Hypothalamus (tissue), 51 donors: ENCODE results near the gene RCAN1.
A peak's percentile ranks its signal among the peaks of the same experiment; 100 is the strongest.
"Not testable (repeated sequence)": the region's sequence is repeated elsewhere in the genome, so short reads cannot be mapped to it uniquely, and the experiment has no call there.

Experiments
- DNase-seq, 51 donors: peaks; one replicate each; lab custom pipeline; 2025; lab: John Stamatoyannopoulos, UW

The RCAN1 gene

DNA sequence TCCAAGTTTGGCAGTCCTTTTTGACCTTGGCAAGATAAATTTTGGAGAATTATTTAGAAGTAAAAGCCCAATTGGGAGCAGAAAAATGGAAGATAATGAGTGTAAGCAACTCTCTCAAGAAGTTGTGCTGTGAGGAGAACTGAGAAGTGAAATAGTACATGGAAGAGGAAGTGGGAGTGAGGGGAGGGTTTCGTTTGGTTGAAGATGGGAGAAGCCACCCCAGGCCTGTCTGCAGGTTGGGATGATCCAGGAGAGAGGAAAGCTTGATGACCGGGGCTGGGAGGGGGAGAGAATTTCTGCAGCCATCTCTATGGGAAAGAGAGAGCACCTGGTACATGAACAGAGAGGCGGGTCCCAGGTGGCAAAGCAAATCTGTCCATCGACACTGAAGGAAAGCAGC, 8.6 kb upstream of the RCAN1 start:
- no peak for DNase-seq

DNA sequence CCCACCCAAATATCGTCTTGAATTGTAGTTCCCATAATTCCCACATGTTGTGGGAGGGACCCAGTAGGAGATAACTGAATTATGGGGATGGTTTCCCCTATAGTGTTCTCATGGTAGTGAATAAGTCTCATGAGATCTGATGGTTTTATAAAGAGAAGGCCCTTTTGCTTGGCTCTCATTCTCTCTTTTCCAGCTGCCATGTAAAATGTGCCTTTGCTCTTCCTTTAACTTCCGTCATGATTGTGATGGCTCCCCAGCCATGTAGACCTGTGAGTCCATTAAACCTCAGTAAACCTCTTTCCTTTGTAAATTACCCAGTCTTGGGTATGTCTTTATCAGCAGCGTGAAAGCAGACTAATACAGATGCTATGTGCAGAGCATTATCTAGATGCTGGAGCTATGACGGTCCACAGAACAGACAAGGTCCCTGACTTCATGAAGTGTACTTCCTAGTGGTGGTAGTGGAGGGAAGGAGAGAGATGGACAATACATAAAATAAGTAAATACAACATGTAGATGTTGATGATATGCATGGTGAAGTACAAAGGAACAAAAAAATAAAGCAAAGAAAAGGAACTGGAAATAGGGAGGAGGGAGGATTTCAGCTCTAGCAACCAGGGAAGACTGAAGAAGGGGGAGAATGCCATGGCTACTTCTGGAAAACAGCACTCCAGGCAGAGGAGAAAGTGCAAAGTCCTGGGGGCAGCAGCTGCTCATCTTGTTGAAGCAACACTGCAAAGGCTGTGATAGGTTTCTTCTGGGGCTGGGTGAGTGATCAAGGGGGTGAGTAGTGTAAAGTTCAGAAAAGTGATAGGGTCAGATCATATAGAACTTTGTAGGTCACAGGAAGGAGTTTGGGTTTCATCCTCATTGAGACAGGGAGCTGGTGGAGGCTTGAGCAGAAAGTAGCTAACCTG, 6.8 kb upstream of the RCAN1 start:
- DNase-seq: no peak

DNA sequence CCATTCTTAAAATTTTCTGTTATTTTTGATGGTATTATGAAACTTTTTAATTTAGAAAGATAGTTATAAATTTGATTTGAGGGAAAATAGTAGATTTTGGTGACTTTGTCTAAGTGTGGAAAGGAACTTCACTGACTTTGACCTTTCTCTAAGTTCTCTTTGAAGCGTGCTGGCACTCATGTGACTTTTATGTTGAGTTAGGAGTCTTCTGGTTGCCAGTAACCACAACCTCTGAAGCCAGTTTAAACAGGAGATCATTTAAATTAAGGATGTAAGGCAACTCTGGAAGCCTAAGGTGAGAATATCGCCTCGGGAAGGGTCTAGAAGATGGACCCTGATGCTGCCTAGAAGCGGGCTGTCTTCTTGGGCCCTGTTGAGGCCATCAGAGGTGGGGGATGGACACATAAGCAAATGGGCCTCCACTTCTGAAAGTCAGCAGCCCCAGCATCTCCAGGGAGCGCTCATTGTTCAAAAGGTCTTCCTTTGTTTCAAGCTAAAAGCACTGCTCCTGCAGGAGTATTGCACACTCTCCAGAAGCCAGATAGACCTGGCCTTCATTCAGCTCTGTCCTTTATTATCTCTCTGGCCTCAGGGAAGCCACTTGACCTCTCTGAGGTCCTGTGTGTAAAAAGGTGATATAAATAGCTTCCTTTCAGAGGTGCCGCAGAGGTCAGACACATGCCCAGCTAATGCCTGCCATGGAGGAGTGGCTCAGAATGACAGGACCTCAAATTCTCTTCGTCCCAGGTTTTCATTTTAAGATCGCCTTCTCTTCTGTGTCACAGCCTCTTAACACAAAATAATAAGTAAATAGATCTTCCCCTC, 5.1 kb upstream of the RCAN1 start:
- no peak for DNase-seq

DNA sequence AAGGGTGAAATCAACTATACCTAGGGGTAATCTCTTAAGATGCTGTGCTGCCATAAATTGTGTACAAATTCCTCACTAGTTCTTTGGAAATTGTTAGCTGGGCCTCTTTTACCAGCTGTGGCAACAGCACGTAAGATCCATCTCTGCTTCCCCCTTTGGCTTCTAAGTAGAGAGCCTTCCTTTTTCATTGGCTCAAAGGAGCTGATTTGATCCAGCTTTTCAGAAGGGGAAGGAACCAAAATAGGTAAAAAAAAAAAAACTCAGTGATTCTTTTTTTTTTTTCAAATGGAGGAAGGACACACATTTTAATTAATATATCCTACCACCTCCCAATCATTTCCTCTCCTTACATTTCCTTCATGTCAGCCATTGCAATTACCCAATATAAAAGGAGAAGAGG, 4.0 kb upstream of the RCAN1 start:
- no peak for DNase-seq

DNA sequence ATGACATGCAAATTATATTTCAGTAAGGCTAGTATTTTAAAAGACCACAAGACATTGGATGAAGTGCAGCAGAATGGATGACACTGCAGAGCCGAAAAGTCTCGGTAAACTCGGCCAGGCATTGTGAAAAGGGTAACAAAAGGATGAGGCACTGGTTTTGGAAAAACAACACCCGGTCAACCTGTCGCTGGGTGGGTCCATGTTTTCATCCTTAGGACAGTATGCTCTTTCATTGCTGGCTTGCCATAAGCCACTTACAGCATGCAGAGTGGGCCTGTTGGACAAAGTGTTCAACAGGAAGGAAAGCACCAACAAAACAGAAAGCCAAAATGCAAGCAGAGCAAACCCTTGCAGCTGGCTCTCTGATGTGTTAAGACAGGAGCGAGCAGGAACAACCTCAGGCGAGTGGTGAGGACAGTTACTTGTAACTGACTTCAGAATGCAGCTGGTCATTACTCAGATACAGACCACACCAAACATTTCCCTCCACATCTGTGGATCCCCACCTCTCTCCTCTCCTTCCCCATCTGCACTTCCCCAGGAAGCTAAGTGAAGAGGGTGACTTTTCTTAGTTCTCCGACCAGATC, 2.9 kb upstream of the RCAN1 start:
- DNase-seq: no peak

DNA sequence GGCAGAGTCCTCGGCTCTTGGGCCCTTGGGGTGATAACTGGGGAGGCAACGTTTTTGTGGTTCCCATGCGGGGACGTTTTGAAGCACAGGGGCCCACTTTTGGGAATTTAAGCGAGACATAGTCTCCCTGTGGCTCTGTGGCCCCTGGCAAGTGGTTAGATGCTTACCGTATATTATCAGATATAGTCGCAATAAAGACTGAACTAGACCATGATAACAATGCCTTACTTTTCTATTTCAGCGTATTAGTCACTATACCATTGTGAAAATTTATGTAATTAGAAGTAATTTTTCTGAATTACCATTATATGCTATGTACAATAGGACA, 538 bp upstream of the RCAN1 start:
- no peak for DNase-seq

DNA sequence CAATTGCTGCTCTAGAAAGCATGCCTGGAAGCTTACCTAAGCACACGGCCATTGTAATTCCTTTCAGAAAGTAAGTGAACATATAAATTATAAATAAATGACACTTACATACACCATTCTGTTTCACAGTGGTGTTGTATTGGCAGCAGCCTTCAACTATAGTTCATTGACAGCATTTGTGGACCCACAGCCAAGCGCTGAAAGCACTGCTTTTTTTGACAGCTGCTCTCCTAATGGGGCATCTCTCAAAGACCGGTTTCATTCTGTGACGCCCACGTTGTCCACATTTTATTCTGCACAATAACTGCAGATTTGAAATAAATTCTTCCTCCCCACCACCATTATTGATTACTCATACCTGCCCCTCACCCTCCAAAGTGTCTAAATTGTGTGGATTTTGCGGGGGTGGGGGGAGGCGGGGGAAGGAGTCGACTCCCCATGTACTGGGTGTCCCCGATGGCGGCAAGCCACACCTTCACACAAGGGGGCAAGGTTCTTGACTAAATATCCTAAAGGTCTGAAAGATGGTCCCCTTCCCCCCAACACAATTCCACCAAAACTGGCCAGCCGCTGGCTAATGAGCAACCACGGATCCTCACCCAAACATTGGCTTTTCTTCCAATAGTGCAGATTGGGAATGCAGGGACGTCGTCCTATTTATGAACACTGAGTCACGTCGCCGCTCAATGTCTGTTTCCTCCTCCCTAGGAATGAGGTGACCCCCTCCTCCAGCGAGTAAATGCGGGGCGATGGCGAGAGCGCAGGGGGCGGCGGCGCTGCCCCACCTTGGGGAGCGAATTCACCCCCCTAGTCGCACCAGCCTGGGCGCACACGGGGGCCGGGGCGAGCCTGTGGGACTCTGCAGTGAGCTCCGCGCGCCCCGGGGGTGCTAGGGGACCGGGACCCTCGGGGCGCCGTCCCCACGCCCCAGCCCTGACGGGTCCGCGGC, 960 bp downstream of the RCAN1 start:
- DNase-seq: peak in 9 of 51 donors; percentile 7 to 58 (median 25)

DNA sequence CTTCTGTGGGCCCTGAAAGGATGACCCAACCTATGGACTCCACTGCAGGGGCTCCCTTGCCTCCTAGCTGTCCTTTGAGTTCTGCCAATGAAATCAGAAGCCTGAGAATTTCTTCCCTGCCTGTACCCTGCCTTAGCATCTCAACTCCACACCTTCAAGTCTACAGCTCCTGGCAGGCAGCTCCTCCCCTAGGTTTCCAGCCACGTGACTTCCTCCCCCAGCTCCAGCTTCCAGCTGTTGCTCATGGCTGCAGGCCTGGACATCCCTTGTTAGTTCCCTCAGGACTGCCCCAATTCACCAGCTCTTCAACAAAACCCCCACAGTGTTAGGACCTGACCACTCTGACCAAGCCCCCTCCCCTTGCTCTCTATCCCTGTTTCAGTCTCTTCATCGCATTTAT, 2.4 kb downstream of the RCAN1 start:
- peak in 9 of 51 donors; percentile 4 to 40 (median 23) for DNase-seq

DNA sequence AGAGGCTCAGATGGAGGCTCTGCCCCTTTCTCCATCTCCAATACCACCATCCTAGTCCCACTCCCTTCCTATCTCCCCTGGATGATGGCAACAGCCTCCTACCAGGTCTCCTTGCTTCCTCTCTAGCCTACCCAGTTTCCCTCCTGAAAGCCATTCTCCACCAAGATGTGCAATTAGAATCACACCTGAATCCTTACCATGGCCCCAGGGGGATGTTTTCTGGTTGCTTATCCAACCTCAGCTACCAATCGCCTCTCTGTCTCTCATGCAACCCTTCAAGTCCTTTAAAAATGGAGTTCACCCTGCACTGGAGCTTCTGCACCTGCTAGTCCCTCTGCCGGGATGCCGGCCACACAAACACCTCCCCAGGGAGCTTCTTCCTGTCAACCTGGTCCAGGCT, 2.9 kb downstream of the RCAN1 start:
- no peak for DNase-seq

DNA sequence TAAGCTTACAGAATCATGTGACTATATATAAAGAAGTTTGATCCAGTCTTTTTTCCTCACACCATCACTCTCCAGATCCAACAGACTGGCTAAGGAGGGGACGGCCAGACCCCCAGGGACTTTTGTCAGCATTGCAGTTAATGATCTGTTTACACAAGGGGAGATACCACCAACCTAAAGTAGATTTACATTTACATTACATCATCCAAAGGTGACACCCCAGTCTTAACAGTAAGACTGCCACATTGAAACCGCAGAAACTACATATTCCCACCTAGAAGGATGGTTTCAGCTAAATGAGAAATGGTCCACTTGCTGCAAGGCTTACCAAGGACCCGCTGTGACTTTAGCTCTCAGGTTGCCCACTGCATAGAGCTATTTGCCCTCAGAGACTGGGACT, 3.4 kb downstream of the RCAN1 start:
- no peak for DNase-seq

DNA sequence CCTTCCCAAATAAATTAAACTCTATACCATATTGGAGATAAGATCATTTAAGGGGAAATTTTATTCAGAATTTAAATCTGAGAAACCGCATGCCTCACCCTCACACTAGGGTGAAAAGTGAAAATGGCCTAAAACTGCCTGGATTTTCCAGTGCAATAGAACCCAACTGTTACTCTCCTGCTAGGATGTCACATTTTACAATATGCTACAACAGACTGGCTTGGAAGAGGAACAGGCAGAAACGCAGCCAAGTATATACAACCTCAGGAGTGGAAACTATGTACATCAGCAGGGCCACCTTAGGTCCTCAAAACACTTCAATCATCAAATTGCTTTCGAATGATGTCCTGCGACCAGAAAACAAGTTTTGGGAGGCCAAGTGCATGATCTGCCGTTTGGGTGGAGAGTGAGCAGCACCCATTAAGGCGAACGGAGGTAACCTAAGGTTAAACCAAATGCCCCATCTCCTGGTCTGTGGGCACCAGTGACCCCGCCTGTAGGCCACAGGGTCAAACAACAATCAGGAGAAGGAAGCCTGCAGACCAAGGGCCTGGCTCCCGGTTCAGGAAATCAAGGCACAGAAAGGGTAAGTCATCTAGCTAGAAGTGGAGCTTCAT, 4.9 kb downstream of the RCAN1 start:
- no peak for DNase-seq

DNA sequence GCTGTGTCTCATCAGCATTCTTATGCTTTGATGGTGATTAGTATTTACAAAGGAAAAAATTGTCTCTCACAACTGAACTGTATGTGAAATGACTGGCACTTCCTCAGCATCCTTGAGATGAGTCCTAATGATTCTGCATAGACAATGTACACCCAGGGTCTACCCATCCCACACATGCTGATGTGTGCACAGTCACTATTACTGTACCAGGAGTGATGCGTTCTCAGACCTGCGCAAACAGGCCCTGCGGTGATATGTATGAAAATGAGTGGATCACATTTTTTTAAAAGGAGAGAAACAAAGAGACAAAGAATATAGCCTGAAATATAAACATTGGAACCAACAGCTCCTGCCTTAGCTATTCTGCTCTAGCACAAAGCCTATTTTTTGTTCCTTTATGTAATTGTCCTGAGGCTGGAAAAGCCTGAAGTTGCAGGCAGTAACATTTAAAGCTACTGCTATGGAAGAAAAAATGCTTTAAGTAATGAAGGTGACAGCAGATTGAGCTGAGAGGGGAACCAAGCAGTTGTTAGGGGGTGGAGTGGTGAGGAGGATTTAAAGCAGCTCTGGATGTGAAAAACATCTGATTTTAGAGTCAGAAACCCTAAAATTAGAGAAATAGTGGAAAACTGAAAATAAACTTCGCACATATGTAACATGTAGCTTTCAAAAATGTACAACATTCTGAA, 5.5 kb downstream of the RCAN1 start:
- no peak for DNase-seq

DNA sequence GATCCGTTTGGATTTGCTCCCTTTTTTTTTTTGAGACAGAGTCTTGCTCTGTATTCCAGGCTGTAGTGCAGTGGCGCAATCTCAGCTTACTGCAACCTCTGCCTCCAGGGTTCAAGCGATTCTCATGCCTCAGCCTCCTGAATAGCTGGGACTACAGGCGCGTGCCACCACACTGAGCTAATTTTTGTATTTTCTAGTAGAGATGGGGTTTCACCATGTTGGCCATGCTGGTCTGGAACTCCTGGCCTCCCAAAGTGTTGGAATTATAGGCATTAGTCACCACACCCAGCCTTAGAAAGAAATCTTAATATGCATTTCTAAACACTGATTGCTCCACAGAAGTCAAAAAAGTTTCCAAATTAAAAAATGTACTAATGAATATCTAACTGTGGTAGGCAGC, 7.5 kb downstream of the RCAN1 start:
- not testable (repeated sequence) for DNase-seq

DNA sequence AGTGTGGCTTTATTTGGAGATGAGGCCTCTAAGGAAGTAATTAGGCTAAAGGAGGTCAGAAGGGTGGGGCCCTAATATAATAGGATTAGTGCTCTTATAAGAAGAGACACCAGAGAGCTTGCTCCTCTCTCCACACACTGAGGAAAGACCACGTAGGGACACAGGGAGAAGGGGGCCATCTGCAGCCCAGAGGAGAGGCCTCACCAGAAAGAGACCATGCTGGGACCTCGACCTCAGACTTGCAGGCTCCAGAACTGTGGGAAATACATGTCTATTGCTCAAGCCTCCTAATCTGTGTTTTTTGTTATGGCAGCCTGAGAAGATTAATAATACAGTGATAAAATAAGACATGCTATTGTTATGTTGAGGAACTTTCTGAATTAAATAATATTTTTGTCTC, 8.3 kb downstream of the RCAN1 start:
- DNase-seq: no peak

DNA sequence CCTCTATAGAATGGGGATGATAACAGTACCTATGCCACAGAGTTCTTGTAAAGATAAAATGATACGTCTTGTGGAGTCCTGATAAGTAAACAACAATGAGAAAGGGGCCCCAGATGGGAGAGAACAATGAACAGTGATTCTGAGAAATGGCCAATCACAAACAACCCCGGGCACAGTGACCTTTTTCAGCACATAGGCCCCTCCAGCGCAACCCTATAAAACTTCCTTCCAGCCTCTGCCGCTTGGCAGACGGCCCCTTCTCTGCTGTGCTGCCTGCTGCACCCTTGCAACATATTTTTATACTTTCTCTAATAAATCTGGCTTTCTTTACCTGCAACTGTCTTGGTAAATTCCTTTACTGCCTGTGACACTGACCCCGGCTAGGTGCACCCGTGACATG, 8.9 kb downstream of the RCAN1 start:
- DNase-seq: peak in 21 of 51 donors; percentile 21 to 82 (median 51)

DNA sequence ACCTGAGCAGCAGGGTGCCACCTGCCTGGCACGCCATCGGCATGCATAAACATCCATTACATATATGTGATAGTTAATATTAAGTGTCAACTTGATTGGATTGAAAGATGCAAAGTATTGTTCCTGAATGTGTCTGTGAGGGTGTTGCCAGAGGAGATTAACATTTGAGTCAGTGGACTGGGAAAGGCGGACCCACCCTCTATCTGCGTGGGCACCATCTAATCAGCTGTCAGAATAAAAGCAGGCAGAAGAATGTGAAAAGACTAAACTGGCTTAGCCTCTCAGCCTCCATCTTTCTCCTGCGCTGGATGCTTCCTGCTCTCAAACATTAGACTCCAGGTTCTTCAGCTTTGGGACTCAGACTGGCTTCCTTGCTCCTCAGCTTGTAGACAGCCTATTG, 10.0 kb downstream of the RCAN1 start:
- DNase-seq: not testable (repeated sequence)

DNA sequence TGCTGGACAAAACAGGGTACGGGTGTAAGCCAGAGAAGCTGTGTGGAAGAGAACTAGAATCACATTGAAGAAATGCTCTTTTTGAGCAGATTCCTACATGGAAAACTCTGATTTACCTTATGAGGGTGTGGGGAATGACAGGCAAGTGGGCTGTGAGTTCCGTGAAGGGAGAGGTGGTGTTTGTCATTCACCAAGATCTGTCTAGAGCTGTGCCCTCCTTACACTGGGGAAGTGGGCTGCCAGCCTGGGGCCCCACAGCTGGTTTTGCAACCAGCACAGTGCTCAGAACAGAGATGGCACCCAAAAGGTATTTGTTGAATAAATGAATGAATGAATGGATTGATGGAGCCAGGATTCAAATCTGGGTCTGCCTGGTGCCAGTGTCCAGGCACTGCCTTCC, 10.4 kb downstream of the RCAN1 start:
- no peak for DNase-seq

DNA sequence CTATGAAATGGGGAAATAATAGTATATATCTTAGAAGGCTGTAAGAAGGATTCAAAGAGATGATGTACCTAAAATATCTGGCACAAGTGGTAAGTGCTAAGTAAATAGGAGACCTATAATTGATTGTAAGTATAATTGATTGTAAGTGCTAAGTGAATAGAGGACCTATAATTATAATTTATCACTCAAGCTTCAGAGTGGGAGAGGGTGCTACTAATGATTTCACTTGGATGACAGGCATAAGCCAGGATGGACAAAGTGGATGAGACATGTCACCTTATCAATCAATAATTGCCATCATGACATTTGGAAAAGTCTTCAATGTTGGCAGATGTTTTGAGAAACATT, 11.2 kb downstream of the RCAN1 start:
- no peak for DNase-seq

DNA sequence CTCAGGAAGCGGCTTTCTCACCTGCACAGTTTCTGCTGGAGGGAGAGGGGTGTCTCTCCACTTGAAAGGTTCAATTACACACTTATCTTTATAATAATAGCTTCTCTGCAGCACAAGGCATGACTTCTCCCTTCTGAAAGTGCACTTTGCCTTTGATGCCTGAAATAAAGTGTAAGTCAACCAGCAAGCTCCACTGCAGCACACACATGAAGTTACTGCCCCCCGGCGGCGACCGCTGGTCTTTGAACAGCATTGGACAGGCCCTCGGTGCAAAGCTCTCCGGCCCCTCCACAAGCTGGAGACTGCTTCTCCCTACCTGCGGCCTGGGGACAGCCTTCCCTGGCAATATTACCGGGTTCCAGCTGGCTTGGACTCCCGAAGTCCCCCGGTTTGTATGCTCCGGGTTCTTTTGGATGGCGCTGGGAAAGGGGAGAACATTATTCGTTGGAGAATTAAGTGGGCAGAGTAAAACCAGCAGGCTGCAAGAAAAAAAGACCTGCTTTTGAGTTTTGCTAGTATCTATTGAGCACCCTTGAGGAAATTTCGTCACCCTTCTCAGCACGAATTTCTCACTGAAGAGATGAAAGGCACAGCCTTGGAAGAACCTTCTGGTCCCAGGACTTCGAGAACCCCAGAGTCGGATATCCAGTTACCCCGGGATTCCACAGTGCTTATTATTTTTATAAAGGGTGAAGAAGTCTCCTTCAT, 11.8 kb downstream of the RCAN1 start:
- peak in 50 of 51 donors; percentile 11 to 89 (median 72) for DNase-seq
